Vagina (tissue), 2 donors: Measurements from ENCODE around the gene GRXCR2. TPM values are rescaled to one million over a fixed set of nuclear protein-coding genes. Genes with fewer than 3 reads are reported as not detected.
A peak's percentile ranks its signal among the peaks of the same experiment; 100 is the strongest.

Experiments
- DNase-seq, 2 donors: peaks; one replicate each; pipeline ENCODE4 v3.0.0-alpha.2; 2017; ENCODE audit errors: extremely low spot score in 2 of 2
- H3K27ac ChIP-seq: fragments of 200-600 bp; sonication (generic); one replicate; pipeline ENCODE4 v1.5.1; 2019
- H3K27me3 ChIP-seq: fragments of 200-600 bp; sonication (generic); one replicate; pipeline ENCODE4 v1.5.1; 2019
- H3K36me3 ChIP-seq, 2 donors: fragments of 200-600 bp; sonication (generic); one replicate each; pipeline ENCODE4 v1.5.1; 2017 to 2019
- H3K4me1 ChIP-seq: fragments of 200-600 bp; sonication (generic); one replicate; pipeline ENCODE4 v1.5.1; 2019
- H3K4me3 ChIP-seq, 2 donors: fragments of 200-600 bp; sonication (generic); 1 replicate in 1 of 2; 2 replicates in 1 of 2; pipeline ENCODE4 v1.5.1; 2016 to 2019
- H3K9me3 ChIP-seq: fragments of 200-600 bp; sonication (generic); one replicate; pipeline ENCODE4 v1.5.1; 2019
- POLR2A ChIP-seq, 2 donors: fragments of 450-650 bp; IDR thresholded peaks; one replicate each; pipeline ENCODE4 v1.6.1; 2017; ENCODE audit warnings: antibody characterized with exemption in 2 of 2, mild to moderate bottlenecking in 2 of 2, moderate library complexity in 2 of 2
- POLR2AphosphoS5 ChIP-seq, 2 donors: sonication (generic); formaldehyde crosslinking; IDR thresholded peaks; one replicate each; pipeline ENCODE4 v1.9.0; 2017; ENCODE audit warnings: antibody characterized with exemption in 2 of 2, mild to moderate bottlenecking in 2 of 2, low read depth in 1 of 2; ENCODE audit not compliant: insufficient read depth in 1 of 2
- intact Hi-C: fragments of 100-400 bp; cut with DNase I; formaldehyde crosslinking; loops from one replicate; pipeline ENCODE4 v1.15.1; 2023
- total RNA-seq: library from RNA; depleted of rRNA; stranded (reverse); fragments of >200 nt; gene quantifications from one replicate; pipeline ENCODE4 v1.2.3, GENCODE V29; 2016
- TF ChIP-seq, protein P1 (sequence below), 3 experiments: fragments of 450-650 bp in 2 of 3; fragments of 200-600 bp in 1 of 3; sonication (generic) in 1 of 3; IDR thresholded peaks; one replicate each; pipeline ENCODE4 v1.5.1; 2017 to 2019; ENCODE audit warnings: antibody characterized with exemption in 3 of 3, mild to moderate bottlenecking in 2 of 3, moderate library complexity in 2 of 3

GRXCR2 gene
- total RNA-seq, 1 donor from 2014 or later, result not detected

DNA sequence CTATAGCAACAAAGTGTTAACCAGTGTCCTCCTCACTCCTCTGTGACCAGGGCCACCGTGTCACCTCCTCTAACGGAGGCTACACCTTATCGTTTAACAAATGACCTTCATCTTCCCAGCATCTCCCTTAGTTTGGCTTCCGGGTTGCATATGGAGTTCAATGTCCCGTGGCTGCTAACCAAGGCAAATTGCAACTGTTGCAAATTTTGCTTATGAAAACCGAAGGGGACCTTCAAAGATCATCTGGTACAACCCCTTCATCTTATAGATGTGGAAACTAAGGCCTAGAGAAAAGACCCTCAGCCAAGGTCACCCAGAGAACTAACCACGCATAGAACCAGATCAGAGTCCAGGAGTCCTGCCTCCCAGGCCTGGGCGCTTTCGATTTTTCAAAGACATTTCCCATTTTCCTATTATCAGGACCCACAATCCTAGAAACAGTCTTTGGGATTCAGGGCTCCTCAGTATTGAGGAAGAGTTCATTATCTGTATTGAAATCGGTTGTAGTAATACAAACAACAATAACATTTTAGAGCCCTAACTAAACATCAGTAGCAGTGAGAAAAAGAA, 39.1 kb downstream of the GRXCR2 start:
- TF ChIP-seq POLR2AphosphoS5 (IDR thresholded peaks at IDR 0.05; ENCODE audit: insufficient read depth in 1 of 2, low read depth in 1 of 2) (no peak), POLR2A (IDR thresholded peaks at IDR 0.05) (no peak)
- TF ChIP-seq, protein P1, sequence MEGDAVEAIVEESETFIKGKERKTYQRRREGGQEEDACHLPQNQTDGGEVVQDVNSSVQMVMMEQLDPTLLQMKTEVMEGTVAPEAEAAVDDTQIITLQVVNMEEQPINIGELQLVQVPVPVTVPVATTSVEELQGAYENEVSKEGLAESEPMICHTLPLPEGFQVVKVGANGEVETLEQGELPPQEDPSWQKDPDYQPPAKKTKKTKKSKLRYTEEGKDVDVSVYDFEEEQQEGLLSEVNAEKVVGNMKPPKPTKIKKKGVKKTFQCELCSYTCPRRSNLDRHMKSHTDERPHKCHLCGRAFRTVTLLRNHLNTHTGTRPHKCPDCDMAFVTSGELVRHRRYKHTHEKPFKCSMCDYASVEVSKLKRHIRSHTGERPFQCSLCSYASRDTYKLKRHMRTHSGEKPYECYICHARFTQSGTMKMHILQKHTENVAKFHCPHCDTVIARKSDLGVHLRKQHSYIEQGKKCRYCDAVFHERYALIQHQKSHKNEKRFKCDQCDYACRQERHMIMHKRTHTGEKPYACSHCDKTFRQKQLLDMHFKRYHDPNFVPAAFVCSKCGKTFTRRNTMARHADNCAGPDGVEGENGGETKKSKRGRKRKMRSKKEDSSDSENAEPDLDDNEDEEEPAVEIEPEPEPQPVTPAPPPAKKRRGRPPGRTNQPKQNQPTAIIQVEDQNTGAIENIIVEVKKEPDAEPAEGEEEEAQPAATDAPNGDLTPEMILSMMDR (IDR thresholded peaks at IDR 0.05), result no peak
- peaks cover 42% of the 10 kb centered on the region for H3K4me1 ChIP-seq
- H3K4me3 ChIP-seq, result no peak overlapping the region
- H3K27me3 ChIP-seq, result no peaks in the 10 kb centered on the region
- intact Hi-C loops, result no loop called here
- no peak for DNase-seq
- peak overlapping the region; percentile 63 for H3K27ac ChIP-seq
- no peaks in the 10 kb centered on the region for H3K36me3 ChIP-seq
- no peaks in the 10 kb centered on the region for H3K9me3 ChIP-seq

DNA sequence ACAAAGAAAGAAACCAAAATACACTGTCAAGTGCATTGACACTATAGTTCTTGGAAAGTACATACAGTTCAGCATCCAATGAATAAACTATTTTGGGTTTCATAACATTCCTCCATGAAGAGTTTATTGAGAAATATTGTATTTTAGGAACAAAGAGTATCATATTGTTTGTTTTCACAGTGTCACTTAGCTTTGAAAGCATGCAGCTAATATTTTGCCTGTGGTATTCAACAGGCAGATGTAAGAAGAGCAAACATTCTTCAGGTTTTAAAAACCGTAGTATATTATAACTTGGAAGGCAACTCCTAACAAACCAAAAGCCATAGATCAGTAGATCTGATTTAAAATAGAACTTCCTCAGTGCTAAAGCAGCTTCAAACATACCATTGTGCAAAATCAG, 42.2 kb downstream of the GRXCR2 start:
- intact Hi-C loops, result no loop called here
- no peak for TF ChIP-seq POLR2A (IDR thresholded peaks at IDR 0.05)
- no peak for TF ChIP-seq POLR2AphosphoS5 (IDR thresholded peaks at IDR 0.05; ENCODE audit: insufficient read depth in 1 of 2, low read depth in 1 of 2)
- TF ChIP-seq, protein P1 (IDR thresholded peaks at IDR 0.05), result no peak
- no peaks in the 10 kb centered on the region for H3K9me3 ChIP-seq
- H3K27me3 ChIP-seq, result no peaks in the 10 kb centered on the region
- H3K4me1 ChIP-seq, result peaks cover 34% of the 10 kb centered on the region
- H3K36me3 ChIP-seq, result no peaks in the 10 kb centered on the region
- no peak overlapping the region for H3K4me3 ChIP-seq
- no peak overlapping the region for H3K27ac ChIP-seq
- DNase-seq, result no peak

DNA sequence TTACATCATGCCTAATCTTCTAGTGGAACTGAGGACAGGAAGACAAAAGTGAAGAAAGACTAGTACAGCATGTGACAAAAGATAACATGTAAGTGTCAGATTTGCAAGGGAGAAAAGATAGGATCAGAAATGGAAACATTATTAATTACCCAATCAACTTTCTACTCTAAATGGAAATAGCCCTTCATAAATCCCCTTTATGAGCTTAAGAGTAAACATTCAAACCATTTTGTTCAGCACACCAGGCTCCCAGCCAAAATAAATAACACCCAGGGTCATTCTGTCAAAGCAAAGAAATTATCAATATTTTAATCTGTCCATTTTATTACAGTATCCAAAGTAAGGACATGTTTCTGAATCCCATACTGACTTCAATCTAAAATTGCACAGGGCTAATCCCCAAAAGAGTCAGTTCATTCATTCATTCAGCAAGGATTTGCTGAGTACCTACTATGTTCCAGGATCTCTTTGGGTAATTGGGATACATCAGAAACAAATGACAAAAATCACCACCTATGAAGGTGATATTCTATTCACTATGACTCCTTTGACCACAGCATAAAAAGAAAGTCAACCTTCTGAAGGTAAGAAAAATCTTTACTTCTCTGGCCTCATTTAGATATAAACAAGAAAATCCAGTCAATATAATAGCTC, 43.0 kb downstream of the GRXCR2 start:
- no peaks in the 10 kb centered on the region for H3K36me3 ChIP-seq
- no peak overlapping the region for H3K4me3 ChIP-seq
- TF ChIP-seq, protein P1 (IDR thresholded peaks at IDR 0.05), result no peak
- TF ChIP-seq POLR2A (IDR thresholded peaks at IDR 0.05) (no peak), POLR2AphosphoS5 (IDR thresholded peaks at IDR 0.05; ENCODE audit: insufficient read depth in 1 of 2, low read depth in 1 of 2) (no peak)
- intact Hi-C loops, result no loop called here
- peaks cover 32% of the 10 kb centered on the region for H3K4me1 ChIP-seq
- no peaks in the 10 kb centered on the region for H3K9me3 ChIP-seq
- no peak overlapping the region for H3K27ac ChIP-seq
- H3K27me3 ChIP-seq, result no peaks in the 10 kb centered on the region
- DNase-seq, result no peak

DNA sequence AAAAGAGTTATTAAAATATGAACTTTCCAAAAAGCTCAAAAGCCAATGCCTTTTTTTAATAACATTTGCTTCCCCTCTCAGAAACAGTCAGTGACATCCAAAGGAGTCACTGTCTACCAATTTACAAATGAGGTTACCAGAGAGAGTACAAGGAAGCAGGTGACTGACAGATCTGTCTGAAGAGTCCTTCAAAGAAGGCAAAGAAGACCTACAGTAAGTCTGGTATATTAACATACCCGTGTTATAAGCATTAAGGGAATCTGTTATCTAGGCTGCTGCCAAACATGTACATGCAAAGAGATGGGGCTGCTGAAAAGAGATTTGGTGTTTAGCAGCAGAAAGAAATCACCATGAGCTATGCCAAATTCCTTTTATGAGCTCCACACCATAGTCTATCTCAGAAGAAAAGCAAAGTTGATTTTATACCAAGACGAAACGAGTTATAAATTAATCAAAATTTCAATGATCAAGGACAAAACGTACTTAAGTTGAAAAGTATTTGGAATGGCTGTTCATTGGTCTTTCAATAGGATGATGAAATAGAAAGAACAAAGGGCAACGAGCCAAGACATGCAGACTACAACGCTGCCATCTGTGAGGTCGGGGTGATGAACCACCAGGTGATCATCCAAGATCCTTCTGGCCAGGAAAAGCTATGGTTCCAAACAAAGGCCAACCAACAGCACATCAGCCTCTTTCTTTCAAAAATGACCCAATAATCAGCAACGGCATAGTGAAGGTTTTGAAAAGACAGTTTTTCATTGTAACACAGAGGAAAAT, 45.7 kb downstream of the GRXCR2 start:
- H3K9me3 ChIP-seq, result no peaks in the 10 kb centered on the region
- H3K27ac ChIP-seq, result no peak overlapping the region
- H3K36me3 ChIP-seq, result no peaks in the 10 kb centered on the region
- TF ChIP-seq POLR2AphosphoS5 (IDR thresholded peaks at IDR 0.05; ENCODE audit: insufficient read depth in 1 of 2, low read depth in 1 of 2) (no peak), POLR2A (IDR thresholded peaks at IDR 0.05) (no peak)
- TF ChIP-seq, protein P1 (IDR thresholded peaks at IDR 0.05), result no peak
- no peak for DNase-seq
- peaks cover 15% of the 10 kb centered on the region for H3K4me1 ChIP-seq
- intact Hi-C loops, result no loop called here
- H3K27me3 ChIP-seq, result no peaks in the 10 kb centered on the region
- no peak overlapping the region for H3K4me3 ChIP-seq
